DMS 273 (cell line): Measurements from ENCODE around the gene IQSEC3.
A peak's percentile ranks its signal among the peaks of the same experiment; 100 is the strongest.

Source experiments
- DNase-seq: peaks from one replicate; lab custom pipeline; 2025; ENCODE audit not compliant: unreplicated experiment; lab: John Stamatoyannopoulos, UW

Gene IQSEC3

GRCh38 chr12:138171-138897 is 71.8 kb downstream of the IQSEC3 start:
- no peak for DNase-seq

- no peak for DNase-seq
These were observed 72.4 kb downstream of the IQSEC3 start for GRCh38 chr12:138898-139534.

DNA sequence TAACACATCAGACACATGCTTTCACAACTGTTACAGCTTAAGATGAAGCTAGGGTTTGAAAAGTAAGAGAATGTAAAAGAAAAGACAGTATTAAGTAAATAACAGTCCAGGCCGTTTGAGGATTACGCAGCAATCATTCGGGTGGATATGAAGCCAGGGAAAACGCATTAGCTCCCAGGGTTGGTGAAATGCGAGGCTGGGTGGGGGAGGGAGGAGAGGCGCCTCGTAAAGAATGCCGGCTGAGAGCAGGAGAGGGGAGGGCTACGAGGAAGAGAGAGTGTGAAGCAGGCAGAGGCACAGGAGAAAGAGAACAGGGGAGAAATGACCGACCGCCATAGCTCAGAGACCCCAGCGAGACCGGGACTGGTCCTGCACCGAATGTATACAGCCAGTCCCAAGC is 73.0 kb downstream of the IQSEC3 start:
- no peak for DNase-seq

- DNase-seq, result no peak
These were observed 73.6 kb downstream of the IQSEC3 start for GRCh38 chr12:140162-140561.

GRCh38 chr12:143964-144649 is 77.5 kb downstream of the IQSEC3 start:
- DNase-seq, result no peak

- DNase-seq, result no peak
These were observed 78.2 kb downstream of the IQSEC3 start for GRCh38 chr12:144650-145284.

- DNase-seq, result no peak
These were observed 78.9 kb downstream of the IQSEC3 start for GRCh38 chr12:145369-145960.

DNA sequence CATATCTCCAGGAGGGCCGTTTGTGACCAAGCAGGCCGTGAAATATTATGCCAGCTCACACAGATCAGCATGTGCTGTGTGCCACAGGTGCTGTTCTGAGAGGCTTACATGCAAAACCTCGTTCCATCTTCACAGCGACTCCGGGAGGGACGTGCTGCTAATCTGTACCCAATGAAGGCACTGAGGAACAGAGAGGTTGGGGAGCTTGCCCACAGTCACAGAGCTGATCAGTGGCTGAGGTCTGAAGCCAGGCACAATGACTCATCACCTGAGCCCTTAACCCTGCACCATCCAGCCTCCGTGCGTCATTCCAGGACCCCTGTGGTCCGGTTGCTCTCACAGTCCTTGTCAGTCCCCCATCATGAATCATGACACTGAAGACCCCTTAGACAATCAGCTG is 80.7 kb downstream of the IQSEC3 start:
- DNase-seq, result no peak

DNA sequence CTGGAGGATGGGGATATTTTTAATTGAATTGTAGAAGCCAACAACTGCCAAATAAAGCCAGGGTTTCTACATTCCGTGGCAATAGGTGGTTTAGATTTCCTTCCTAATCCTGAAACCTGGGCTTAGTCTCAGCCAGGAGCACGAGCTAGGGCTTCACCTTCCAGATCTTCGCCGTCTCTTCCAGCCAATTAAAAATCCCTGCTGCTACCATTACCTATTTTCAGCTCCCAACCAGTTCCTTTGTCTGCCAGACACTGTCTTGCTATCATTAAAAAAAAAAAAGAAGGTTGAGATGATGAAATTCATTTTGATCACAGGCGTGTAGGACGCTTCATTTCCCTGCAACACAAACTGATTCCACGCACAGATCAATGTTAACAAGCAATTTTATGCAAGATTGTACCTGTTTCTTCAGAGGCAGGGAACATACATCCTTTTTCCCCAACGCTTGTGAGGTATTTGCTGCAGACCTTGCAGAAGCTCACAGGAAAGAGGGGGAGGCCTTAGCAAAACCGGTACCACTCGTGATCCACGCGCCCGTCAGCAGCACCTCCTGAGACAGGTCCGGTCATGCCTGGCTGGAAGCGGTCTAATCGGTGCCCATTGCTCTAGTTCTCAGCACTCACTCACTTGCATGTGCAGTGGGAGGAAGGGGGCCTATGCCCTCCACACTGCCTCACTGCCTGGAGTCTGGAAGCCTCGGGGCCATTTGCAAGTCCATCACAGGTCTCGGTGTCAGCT is 82.3 kb downstream of the IQSEC3 start:
- no peak for DNase-seq

GRCh38 chr12:151579-151978 is 85.0 kb downstream of the IQSEC3 start:
- no peak for DNase-seq

DNA sequence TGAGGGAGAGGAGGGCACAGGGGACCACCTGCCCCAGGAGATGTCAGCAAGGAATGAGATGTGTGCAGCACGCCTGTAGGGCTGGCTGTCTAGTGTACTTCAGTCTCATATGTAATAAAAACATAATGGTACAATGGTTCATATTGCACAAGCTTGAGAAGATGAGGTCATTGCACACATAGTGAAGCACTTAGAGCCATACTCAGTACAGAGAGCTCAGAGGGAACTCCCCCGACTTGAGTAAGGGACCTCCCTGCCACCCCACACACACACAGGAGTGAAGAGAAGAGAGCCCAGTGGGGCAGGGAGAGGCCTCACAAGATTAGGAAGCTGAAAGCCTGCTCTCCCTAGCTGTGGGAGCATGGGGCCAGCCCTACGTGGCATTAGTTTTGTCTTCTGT is 85.9 kb downstream of the IQSEC3 start:
- no peak for DNase-seq

DNA sequence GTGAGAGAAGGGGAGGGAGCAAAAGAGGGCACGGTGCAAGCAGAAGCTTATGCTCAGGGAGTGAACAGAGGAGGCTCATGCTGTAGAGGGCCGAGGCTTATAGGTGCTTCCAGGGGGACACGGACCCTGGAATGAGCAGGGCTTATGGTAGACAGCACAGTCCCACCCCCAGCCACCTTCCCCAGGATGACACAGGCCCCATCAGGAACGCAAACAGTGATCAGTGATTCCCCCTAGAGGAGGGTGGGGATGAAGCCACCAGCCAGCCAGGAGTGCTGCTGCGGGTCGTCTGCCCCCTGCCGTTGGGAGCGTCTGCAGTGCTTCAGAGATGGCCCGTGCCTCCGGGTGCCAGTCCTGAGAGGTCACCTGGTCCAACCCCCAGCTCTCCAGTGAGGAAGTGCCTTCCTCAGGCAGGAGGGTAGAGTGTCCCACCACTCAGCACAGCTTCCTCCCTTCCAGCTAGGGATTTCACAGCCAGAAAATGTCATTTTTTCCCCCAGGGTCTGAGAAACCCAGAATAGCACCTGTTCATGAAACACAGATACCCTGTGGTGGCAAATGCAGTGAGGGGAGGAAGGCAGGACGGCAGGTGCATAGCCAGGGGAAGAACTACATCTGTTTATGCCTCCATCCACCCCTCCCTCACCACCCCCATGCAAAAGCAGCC is 86.6 kb downstream of the IQSEC3 start:
- DNase-seq, result peak; percentile 82

GRCh38 chr12:154058-154457 is 87.5 kb downstream of the IQSEC3 start:
- no peak for DNase-seq

DNA sequence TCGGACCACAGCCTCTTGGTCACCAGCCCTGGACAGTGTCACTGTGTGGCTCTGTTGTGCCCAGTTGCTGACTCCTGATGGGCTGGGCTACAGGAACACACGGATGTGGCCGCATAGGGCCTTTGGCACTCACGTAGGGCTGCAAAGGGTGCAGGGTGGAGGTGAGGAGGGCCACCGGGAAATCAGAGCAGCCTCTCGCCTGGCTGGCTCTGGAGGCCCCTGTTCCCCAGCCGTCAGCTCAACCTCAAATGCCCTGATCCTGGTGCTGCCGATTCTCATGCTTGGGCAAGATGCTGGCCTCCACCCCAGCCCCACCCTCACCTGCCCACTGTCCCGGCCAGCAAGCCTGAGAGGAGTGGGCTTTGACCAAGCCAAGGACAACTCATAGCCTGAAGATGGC is 88.4 kb downstream of the IQSEC3 start:
- DNase-seq, result no peak

- DNase-seq, result no peak
These were observed 89.1 kb downstream of the IQSEC3 start for GRCh38 chr12:155646-156045.

DNA sequence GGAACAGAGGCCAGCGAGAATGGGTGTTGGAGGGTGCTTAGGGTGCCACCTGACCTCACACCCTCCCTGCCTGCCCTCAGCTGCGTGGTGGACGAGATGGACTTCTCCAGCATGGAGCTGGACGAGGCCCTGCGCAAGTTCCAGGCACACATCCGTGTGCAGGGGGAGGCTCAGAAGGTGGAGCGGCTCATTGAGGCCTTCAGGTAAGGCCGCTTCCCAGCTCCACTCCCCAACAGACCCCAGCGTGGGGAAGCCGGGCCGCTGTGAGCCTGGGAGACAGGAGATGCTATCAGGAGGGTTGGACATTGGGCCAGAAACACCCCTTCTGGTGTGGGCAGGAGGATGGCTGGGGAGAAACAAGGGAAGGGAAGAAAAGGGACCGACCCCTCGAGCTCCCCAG is 90.4 kb downstream of the IQSEC3 start:
- no peak for DNase-seq

- no peak for DNase-seq
These were observed 91.1 kb downstream of the IQSEC3 start for GRCh38 chr12:157644-158043.

DNA sequence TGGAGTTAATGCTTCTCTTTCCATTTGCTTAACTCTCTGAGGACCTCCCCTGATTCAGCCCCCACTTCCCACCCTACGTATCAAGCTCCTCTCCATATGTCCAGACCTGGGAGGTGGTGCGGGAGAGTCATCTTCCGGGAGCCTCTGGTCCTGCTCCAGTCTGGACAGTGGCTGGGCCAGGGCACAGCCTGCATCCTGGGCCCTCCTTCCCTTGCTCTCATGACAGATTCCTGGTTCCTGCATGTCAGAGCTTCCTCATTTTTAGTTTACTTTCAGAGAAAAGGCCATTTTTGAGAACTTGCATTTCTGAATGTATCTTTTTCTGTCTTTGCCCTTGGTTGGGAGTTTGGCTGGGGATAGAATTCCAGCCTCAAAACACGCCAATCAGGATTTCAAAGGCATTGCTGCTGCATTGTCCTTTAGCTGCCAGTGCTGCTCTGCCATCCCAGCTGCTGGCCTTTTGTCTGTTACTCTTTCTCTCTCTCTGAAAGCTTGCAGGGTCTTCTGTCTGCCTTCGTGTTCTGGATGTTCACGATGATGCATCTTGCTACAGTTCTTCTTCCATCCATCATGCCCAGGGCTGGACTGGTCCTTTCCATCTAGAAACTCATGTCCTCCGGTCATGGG is 92.7 kb downstream of the IQSEC3 start:
- no peak for DNase-seq

DNA sequence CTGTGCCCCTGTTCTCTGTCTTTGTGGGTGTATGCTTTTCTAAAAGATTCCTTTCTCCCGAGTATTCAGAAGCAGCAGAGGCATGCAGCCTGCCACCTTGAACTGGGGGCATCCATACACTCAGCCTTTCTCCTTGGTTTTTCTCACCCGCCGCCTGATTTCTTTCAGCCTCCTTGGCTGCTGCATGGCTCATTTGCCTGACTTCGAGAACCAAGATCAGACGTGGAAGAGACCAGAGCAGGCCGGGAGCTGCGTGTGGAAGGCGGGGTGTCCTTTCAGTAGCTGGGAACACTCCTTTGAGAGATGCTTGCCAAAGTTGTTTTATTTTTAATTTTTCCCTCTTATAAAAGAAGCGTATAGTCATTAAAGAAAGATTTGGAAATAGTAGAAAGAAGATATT is 94.3 kb downstream of the IQSEC3 start:
- DNase-seq, result no peak

DNA sequence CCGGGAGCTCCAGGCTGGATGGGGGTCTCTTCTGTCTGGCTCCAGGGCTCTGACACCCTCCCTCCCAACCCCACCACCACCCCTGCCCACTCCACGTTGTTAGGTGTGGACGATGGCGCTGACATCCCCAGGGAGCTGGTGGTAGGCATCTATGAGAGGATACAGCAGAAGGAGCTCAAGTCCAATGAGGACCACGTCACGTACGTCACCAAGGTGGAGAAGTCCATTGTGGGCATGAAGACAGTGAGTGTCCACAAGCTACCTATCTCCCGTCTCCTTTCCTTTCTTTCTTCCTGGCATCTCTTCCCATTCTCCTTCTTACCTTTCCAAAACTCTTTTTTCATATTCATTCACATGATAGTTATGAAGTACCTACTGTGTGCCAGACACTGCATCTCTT is 95.3 kb downstream of the IQSEC3 start:
- no peak for DNase-seq
